GM19452 (cell line): ENCODE data around the gene DYNC1I1.

Source experiments
- ATAC-seq: cut with Tn5 transposase; IDR thresholded peaks from one replicate; pipeline ENCODE4 v1.9.1; 2021; ENCODE audit not compliant: unreplicated experiment

The DYNC1I1 gene

GRCh38 chr7:95955748-95956147, 183.4 kb downstream of the DYNC1I1 start:
- ATAC-seq: no peak

GRCh38 chr7:95957510-95957909, 185.2 kb downstream of the DYNC1I1 start:
- ATAC-seq: no peak

- no peak for ATAC-seq
Measured at GRCh38 chr7:95960706-95961244, 188.4 kb downstream of the DYNC1I1 start.

GRCh38 chr7:95963446-95963990, 191.2 kb downstream of the DYNC1I1 start:
- ATAC-seq: no peak

- ATAC-seq: no peak
Measured at GRCh38 chr7:95971716-95972115, 199.4 kb downstream of the DYNC1I1 start.

GRCh38 chr7:95972523-95972922, 200.2 kb downstream of the DYNC1I1 start:
- no peak for ATAC-seq

GRCh38 chr7:95974108-95974507, 201.8 kb downstream of the DYNC1I1 start:
- ATAC-seq: no peak

GRCh38 chr7:95976369-95977060, 204.2 kb downstream of the DYNC1I1 start:
- ATAC-seq: no peak

GRCh38 chr7:95977994-95978393, 205.6 kb downstream of the DYNC1I1 start:
- no peak for ATAC-seq

GRCh38 chr7:95980167-95980566, 207.8 kb downstream of the DYNC1I1 start:
- ATAC-seq: no peak

GRCh38 chr7:95980706-95981105, 208.4 kb downstream of the DYNC1I1 start:
- ATAC-seq: no peak

GRCh38 chr7:95986178-95986764, 213.9 kb downstream of the DYNC1I1 start:
- ATAC-seq: no peak

- ATAC-seq: no peak
Measured at GRCh38 chr7:95989301-95989700, 216.9 kb downstream of the DYNC1I1 start.

GRCh38 chr7:95993380-95993779, 221.0 kb downstream of the DYNC1I1 start:
- ATAC-seq: no peak

GRCh38 chr7:95996174-95996573, 223.8 kb downstream of the DYNC1I1 start:
- ATAC-seq: no peak

GRCh38 chr7:95996886-95997285, 224.5 kb downstream of the DYNC1I1 start:
- ATAC-seq: no peak

- no peak for ATAC-seq
Measured at GRCh38 chr7:95997632-95998031, 225.3 kb downstream of the DYNC1I1 start.

GRCh38 chr7:95999481-95999880, 227.1 kb downstream of the DYNC1I1 start:
- no peak for ATAC-seq

GRCh38 chr7:96004578-96004977, 232.2 kb downstream of the DYNC1I1 start:
- ATAC-seq: no peak

GRCh38 chr7:96005271-96005670, 232.9 kb downstream of the DYNC1I1 start:
- no peak for ATAC-seq

- no peak for ATAC-seq
Measured at GRCh38 chr7:96009148-96009547, 236.8 kb downstream of the DYNC1I1 start.

- no peak for ATAC-seq
Measured at GRCh38 chr7:96013836-96014235, 241.5 kb downstream of the DYNC1I1 start.
